ENCODE results near the gene PHF11. TPM values are rescaled to one million over a fixed set of nuclear protein-coding genes. Genes with fewer than 3 reads are reported as not detected.

The PHF11 gene
- total RNA-seq, 2 donors from 2014 or later, result 16.8 to 21.0 TPM

DNA sequence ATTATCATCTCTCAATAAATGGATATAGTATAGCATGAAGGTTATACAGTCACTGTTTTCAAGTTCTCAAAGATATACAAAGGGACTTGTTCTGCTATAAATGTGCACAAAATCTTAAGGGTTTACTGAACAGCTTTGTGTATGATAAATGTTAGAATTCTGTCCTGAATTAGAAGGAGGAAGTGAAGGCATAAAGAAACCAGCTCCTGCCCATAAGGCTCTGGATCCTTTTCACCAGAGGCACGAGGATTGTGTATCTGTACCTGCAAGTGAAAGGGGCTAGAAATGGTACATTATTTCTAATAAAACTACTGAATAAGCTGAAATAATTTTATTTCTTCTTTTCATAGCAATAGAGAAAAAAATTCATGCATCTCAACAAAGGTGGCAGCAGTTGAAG, 32.4 kb downstream of the PHF11 start:
- peaks cover 37% of the 10 kb centered on the region for H3K36me3 Mint-ChIP-seq (ENCODE audit: low read depth)
- no peak overlapping the region for H3K4me3 Mint-ChIP-seq
- Histone ChIP-seq H3K4me3 (ENCODE audit: low read length) (no peak overlapping the region), H3K9ac (ENCODE audit: extremely low read depth, low read length, poor library complexity, severe bottlenecking) (no peak overlapping the region), H3K36me3 (ENCODE audit: control insufficient read depth, insufficient read depth, low read length) (peaks cover 46% of the 10 kb centered on the region), H3K9me3 (ENCODE audit: control insufficient read depth, low read length) (no peaks in the 10 kb centered on the region), H3K27me3 (ENCODE audit: control insufficient read depth, insufficient read depth, low read length, poor library complexity, severe bottlenecking) (no peaks in the 10 kb centered on the region), H3K27ac (ENCODE audit: low read depth, low read length) (no peak overlapping the region), H3K4me1 (ENCODE audit: control insufficient read depth, insufficient read depth, low read length) (no peaks in the 10 kb centered on the region)
- no peaks in the 10 kb centered on the region for H3K4me1 Mint-ChIP-seq
- TF ChIP-seq, protein P1, sequence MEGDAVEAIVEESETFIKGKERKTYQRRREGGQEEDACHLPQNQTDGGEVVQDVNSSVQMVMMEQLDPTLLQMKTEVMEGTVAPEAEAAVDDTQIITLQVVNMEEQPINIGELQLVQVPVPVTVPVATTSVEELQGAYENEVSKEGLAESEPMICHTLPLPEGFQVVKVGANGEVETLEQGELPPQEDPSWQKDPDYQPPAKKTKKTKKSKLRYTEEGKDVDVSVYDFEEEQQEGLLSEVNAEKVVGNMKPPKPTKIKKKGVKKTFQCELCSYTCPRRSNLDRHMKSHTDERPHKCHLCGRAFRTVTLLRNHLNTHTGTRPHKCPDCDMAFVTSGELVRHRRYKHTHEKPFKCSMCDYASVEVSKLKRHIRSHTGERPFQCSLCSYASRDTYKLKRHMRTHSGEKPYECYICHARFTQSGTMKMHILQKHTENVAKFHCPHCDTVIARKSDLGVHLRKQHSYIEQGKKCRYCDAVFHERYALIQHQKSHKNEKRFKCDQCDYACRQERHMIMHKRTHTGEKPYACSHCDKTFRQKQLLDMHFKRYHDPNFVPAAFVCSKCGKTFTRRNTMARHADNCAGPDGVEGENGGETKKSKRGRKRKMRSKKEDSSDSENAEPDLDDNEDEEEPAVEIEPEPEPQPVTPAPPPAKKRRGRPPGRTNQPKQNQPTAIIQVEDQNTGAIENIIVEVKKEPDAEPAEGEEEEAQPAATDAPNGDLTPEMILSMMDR (conservative IDR thresholded peaks at IDR 0.05), result no peak
- 100% methylated on average over 1 of the region's 1 CpG; no CpG with 5 or more reads in 1 of the 2 experiments for WGBS, 2 experiments (ENCODE audit: insufficient coverage in 1 of 2, insufficient read length in 1 of 2)
- H3K27me3 Mint-ChIP-seq (ENCODE audit: insufficient read depth), result no peaks in the 10 kb centered on the region
- H3K9me3 Mint-ChIP-seq, result no peaks in the 10 kb centered on the region
- H3K27ac Mint-ChIP-seq, result no peak overlapping the region
- DNase-seq, result no peak

DNA sequence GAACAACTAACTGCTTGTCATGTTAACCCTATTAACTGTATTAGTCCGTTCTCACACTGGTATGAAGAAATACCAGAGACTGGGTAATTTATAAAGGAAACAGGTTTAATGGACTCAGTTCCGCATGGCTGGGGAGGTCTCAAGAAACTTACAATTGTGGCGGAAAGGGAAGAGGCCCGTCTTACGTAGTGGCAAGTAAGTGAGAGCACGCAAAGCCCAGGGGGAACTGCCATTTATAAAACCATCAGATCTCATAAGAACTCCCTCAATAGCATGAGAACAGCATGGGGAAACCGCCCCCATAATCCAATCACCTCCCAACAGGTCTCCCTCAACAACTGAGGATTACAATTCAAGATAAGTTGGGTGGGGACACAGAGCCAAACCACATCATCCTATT, 34.7 kb downstream of the PHF11 start:
- H3K27me3 Mint-ChIP-seq (ENCODE audit: insufficient read depth), result no peaks in the 10 kb centered on the region
- H3K27ac Mint-ChIP-seq, result no peak overlapping the region
- H3K4me1 Mint-ChIP-seq, result no peaks in the 10 kb centered on the region
- no peak for DNase-seq
- 92 to 94% methylated on average over 2 to 7 of the region's 7 CpGs for WGBS, 2 experiments (ENCODE audit: insufficient coverage in 1 of 2, insufficient read length in 1 of 2)
- no peaks in the 10 kb centered on the region for H3K9me3 Mint-ChIP-seq
- Histone ChIP-seq H3K27ac (ENCODE audit: low read depth, low read length) (no peak overlapping the region), H3K27me3 (ENCODE audit: control insufficient read depth, insufficient read depth, low read length, poor library complexity, severe bottlenecking) (no peaks in the 10 kb centered on the region), H3K9me3 (ENCODE audit: control insufficient read depth, low read length) (no peaks in the 10 kb centered on the region), H3K36me3 (ENCODE audit: control insufficient read depth, insufficient read depth, low read length) (peaks cover 68% of the 10 kb centered on the region), H3K9ac (ENCODE audit: extremely low read depth, low read length, poor library complexity, severe bottlenecking) (no peak overlapping the region), H3K4me1 (ENCODE audit: control insufficient read depth, insufficient read depth, low read length) (no peaks in the 10 kb centered on the region), H3K4me3 (ENCODE audit: low read length) (no peak overlapping the region)
- TF ChIP-seq, protein P1 (conservative IDR thresholded peaks at IDR 0.05), result no peak
- no peak overlapping the region for H3K4me3 Mint-ChIP-seq
- peaks cover 56% of the 10 kb centered on the region for H3K36me3 Mint-ChIP-seq (ENCODE audit: low read depth)

DNA sequence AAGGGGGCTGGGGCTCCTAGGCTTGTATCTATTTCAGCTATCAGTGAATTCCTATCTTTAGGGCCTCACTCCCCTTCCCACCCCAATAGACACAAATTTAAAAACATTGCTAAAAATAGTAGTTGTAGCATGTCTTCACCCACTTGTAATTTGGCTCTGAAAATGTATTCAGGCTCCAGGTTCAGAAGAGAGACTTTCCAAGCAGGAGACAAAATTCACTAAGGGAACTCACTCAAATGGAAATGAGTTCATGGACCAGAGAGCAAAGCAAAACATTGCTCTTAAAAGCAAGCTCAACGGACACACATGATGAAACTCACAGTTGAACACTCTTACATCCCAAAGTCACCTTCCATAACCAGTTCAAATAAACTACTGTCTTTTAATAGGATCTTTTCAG, 36.8 kb downstream of the PHF11 start:
- H3K9me3 Mint-ChIP-seq, result no peaks in the 10 kb centered on the region
- Histone ChIP-seq H3K27me3 (ENCODE audit: control insufficient read depth, insufficient read depth, low read length, poor library complexity, severe bottlenecking) (no peaks in the 10 kb centered on the region), H3K4me1 (ENCODE audit: control insufficient read depth, insufficient read depth, low read length) (no peaks in the 10 kb centered on the region), H3K4me3 (ENCODE audit: low read length) (no peak overlapping the region), H3K27ac (ENCODE audit: low read depth, low read length) (no peak overlapping the region), H3K9me3 (ENCODE audit: control insufficient read depth, low read length) (no peaks in the 10 kb centered on the region), H3K9ac (ENCODE audit: extremely low read depth, low read length, poor library complexity, severe bottlenecking) (no peak overlapping the region), H3K36me3 (ENCODE audit: control insufficient read depth, insufficient read depth, low read length) (peaks cover 82% of the 10 kb centered on the region)
- no peak for DNase-seq
- TF ChIP-seq, protein P1 (conservative IDR thresholded peaks at IDR 0.05), result no peak
- no peaks in the 10 kb centered on the region for H3K27me3 Mint-ChIP-seq (ENCODE audit: insufficient read depth)
- H3K27ac Mint-ChIP-seq, result no peak overlapping the region
- H3K4me1 Mint-ChIP-seq, result no peaks in the 10 kb centered on the region
- WGBS, 2 experiments (ENCODE audit: insufficient coverage in 1 of 2, insufficient read length in 1 of 2), result 100% methylated on average over 1 of the region's 1 CpG; no CpG with 5 or more reads in 1 of the 2 experiments
- H3K4me3 Mint-ChIP-seq, result no peak overlapping the region
- peaks cover 69% of the 10 kb centered on the region for H3K36me3 Mint-ChIP-seq (ENCODE audit: low read depth)
